GM23338 (cell line): ENCODE measurements around the gene SCAPER. TPM values are rescaled to one million over a fixed set of nuclear protein-coding genes. Genes with fewer than 3 reads are reported as not detected.

ENCODE experiments used
- ATAC-seq: fragments of 200-7000 bp; cut with Tn5 transposase; 3 replicates; pipeline ENCODE4 v1.9.1; 2020
- DNase-seq: peaks from one replicate; pipeline ENCODE4 v3.0.0-alpha.2; 2015; ENCODE audit warnings: low spot score
- H2AFZ ChIP-seq: fragments of 200-600 bp; sonication (generic); 2 replicates; pipeline ENCODE4 v1.8.0; 2016; ENCODE audit warnings: antibody characterized with exemption, mild to moderate bottlenecking, moderate library complexity
- H3F3A ChIP-seq: fragments of 200-600 bp; sonication (generic); replicated peaks from 2 replicates; pipeline ENCODE4 v1.8.0; 2017; ENCODE audit warnings: antibody characterized with exemption, mixed run types, low read depth
- H3K27ac ChIP-seq: fragments of 200-600 bp; sonication (generic); 2 replicates; pipeline ENCODE4 v1.6.1; 2016; ENCODE audit warnings: low read depth
- H3K27me3 ChIP-seq: fragments of 200-600 bp; sonication (generic); 2 replicates; pipeline ENCODE4 v1.8.0; 2016; ENCODE audit warnings: mild to moderate bottlenecking, mixed run types, moderate library complexity; ENCODE audit not compliant: insufficient read depth
- H3K36me3 ChIP-seq: fragments of 200-600 bp; sonication (generic); 2 replicates; pipeline ENCODE4 v1.8.0; 2016; ENCODE audit warnings: mild to moderate bottlenecking; ENCODE audit not compliant: insufficient read depth
- H3K4me1 ChIP-seq: fragments of 200-600 bp; sonication (generic); 2 replicates; pipeline ENCODE4 v1.8.0; 2016; ENCODE audit warnings: mild to moderate bottlenecking, moderate library complexity; ENCODE audit not compliant: insufficient read depth
- H3K4me2 ChIP-seq: fragments of 200-600 bp; sonication (generic); 2 replicates; pipeline ENCODE4 v1.7.1; 2017; ENCODE audit warnings: mixed run types
- H3K4me3 ChIP-seq: fragments of 200-600 bp; sonication (generic); 2 replicates; pipeline ENCODE4 v1.6.1; 2016; ENCODE audit warnings: mixed run types
- H3K79me2 ChIP-seq: fragments of 200-600 bp; sonication (generic); replicated peaks from 2 replicates; pipeline ENCODE4 v1.8.0; 2017; ENCODE audit warnings: mild to moderate bottlenecking; ENCODE audit not compliant: insufficient read depth
- H3K9me2 ChIP-seq: fragments of 200-600 bp; sonication (generic); 2 replicates; pipeline ENCODE4 v1.8.0; 2017; ENCODE audit not compliant: insufficient read depth
- H4K20me1 ChIP-seq: fragments of 200-600 bp; sonication (generic); replicated peaks from 2 replicates; pipeline ENCODE4 v1.8.0; 2017; ENCODE audit warnings: mild to moderate bottlenecking; ENCODE audit not compliant: insufficient read depth
- H3K27ac Mint-ChIP-seq: 2 replicates; pipeline ENCODE4 v1.8.0; 2020; ENCODE audit warnings: inconsistent platforms, mild to moderate bottlenecking, moderate library complexity, mixed read lengths
- H3K27me3 Mint-ChIP-seq: 3 replicates; pipeline ENCODE4 v1.8.0; 2022; ENCODE audit warnings: low read depth, mild to moderate bottlenecking, moderate library complexity, mixed read lengths, inconsistent platforms; ENCODE audit not compliant: insufficient read depth, poor library complexity
- H3K36me3 Mint-ChIP-seq: 3 replicates; pipeline ENCODE4 v1.8.0; 2021; ENCODE audit warnings: low read depth, mild to moderate bottlenecking, inconsistent platforms, moderate library complexity, mixed read lengths
- H3K4me1 Mint-ChIP-seq: 3 replicates; pipeline ENCODE4 v1.8.0; 2020; ENCODE audit warnings: mild to moderate bottlenecking, inconsistent platforms, mixed read lengths
- H3K4me3 Mint-ChIP-seq: 3 replicates; pipeline ENCODE4 v1.8.0; 2021; ENCODE audit warnings: moderate library complexity, mild to moderate bottlenecking, inconsistent platforms, mixed read lengths
- H3K9me3 Mint-ChIP-seq: 3 replicates; pipeline ENCODE4 v1.8.0; 2020; ENCODE audit warnings: moderate library complexity, mild to moderate bottlenecking, inconsistent platforms, mixed read lengths
- CREB1 ChIP-seq: fragments of 250-450 bp; sonication (Bioruptor Pico); IDR thresholded peaks from 2 replicates; pipeline ENCODE4 v1.5.0; 2020; ENCODE audit warnings: low read depth, mild to moderate bottlenecking, moderate library complexity
- EZH2 ChIP-seq: fragments of 200-600 bp; sonication (generic); IDR thresholded peaks from one replicate; pipeline ENCODE4 v1.8.0; 2017; ENCODE audit warnings: antibody characterized with exemption, mild to moderate bottlenecking, low read depth; ENCODE audit not compliant: unreplicated experiment
- NANOG ChIP-seq: IDR thresholded peaks from 2 replicates; pipeline ENCODE4 v1.6.1; 2016; ENCODE audit warnings: antibody characterized with exemption, borderline replicate concordance
- ZNF114 ChIP-seq: fragments of 250-450 bp; sonication (Bioruptor Pico); IDR thresholded peaks from 2 replicates; pipeline ENCODE4 v1.5.0; 2020; ENCODE audit warnings: mild to moderate bottlenecking, moderate library complexity
- polyA plus RNA-seq: library from polyadenylated mRNA; unstranded; fragments of >200 nt; fragmentation: Nextera tagmentation; extraction: Ambion mirVana; gene quantifications from 2 replicates; pipeline ENCODE4 v1.2.1, GENCODE V29; 2016
- total RNA-seq: library from RNA; depleted of rRNA; stranded (reverse); fragments of >200 nt; shearing (Covaris generic); gene quantifications from 2 replicates; pipeline ENCODE4 v1.2.3, GENCODE V29; 2014
- TF ChIP-seq, protein P1 (sequence below): fragments of 250-450 bp; sonication (Bioruptor Pico); IDR thresholded peaks from 2 replicates; pipeline ENCODE4 v1.5.0; 2020; ENCODE audit warnings: mild to moderate bottlenecking, moderate library complexity
- TF ChIP-seq, protein P2 (sequence below), 2 experiments: fragments of 200-600 bp in 1 of 2; sonication (generic) in 1 of 2; conservative IDR thresholded peaks; 2 replicates each; pipeline versions ENCODE4 v1.5.1 to v1.6.1; 2016 to 2017; ENCODE audit warnings: antibody characterized with exemption in 2 of 2, low read depth in 2 of 2, mild to moderate bottlenecking in 2 of 2, moderate library complexity in 1 of 2

The SCAPER gene
- total and polyA plus RNA-seq, 2 experiments from 2014 or later, result 9.1 to 17.6 TPM

- TF ChIP-seq, protein P1, sequence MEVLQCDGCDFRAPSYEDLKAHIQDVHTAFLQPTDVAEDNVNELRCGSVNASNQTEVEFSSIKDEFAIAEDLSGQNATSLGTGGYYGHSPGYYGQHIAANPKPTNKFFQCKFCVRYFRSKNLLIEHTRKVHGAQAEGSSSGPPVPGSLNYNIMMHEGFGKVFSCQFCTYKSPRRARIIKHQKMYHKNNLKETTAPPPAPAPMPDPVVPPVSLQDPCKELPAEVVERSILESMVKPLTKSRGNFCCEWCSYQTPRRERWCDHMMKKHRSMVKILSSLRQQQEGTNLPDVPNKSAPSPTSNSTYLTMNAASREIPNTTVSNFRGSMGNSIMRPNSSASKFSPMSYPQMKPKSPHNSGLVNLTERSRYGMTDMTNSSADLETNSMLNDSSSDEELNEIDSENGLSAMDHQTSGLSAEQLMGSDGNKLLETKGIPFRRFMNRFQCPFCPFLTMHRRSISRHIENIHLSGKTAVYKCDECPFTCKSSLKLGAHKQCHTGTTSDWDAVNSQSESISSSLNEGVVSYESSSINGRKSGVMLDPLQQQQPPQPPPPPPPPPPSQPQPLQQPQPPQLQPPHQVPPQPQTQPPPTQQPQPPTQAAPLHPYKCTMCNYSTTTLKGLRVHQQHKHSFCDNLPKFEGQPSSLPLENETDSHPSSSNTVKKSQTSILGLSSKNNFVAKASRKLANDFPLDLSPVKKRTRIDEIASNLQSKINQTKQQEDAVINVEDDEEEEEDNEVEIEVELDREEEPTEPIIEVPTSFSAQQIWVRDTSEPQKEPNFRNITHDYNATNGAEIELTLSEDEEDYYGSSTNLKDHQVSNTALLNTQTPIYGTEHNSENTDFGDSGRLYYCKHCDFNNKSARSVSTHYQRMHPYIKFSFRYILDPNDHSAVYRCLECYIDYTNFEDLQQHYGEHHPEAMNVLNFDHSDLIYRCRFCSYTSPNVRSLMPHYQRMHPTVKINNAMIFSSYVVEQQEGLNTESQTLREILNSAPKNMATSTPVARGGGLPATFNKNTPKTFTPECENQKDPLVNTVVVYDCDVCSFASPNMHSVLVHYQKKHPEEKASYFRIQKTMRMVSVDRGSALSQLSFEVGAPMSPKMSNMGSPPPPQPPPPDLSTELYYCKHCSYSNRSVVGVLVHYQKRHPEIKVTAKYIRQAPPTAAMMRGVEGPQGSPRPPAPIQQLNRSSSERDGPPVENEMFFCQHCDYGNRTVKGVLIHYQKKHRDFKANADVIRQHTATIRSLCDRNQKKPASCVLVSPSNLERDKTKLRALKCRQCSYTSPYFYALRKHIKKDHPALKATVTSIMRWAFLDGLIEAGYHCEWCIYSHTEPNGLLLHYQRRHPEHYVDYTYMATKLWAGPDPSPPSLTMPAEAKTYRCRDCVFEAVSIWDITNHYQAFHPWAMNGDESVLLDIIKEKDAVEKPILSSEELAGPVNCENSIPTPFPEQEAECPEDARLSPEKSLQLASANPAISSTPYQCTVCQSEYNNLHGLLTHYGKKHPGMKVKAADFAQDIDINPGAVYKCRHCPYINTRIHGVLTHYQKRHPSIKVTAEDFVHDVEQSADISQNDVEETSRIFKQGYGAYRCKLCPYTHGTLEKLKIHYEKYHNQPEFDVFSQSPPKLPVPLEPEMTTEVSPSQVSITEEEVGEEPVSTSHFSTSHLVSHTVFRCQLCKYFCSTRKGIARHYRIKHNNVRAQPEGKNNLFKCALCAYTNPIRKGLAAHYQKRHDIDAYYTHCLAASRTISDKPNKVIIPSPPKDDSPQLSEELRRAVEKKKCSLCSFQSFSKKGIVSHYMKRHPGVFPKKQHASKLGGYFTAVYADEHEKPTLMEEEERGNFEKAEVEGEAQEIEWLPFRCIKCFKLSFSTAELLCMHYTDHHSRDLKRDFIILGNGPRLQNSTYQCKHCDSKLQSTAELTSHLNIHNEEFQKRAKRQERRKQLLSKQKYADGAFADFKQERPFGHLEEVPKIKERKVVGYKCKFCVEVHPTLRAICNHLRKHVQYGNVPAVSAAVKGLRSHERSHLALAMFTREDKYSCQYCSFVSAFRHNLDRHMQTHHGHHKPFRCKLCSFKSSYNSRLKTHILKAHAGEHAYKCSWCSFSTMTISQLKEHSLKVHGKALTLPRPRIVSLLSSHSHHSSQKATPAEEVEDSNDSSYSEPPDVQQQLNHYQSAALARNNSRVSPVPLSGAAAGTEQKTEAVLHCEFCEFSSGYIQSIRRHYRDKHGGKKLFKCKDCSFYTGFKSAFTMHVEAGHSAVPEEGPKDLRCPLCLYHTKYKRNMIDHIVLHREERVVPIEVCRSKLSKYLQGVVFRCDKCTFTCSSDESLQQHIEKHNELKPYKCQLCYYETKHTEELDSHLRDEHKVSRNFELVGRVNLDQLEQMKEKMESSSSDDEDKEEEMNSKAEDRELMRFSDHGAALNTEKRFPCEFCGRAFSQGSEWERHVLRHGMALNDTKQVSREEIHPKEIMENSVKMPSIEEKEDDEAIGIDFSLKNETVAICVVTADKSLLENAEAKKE (CRISPR knock-in tag), result no peak
- TF ChIP-seq EZH2 (no peak), NANOG (no peak), CREB1 (CRISPR knock-in tag) (no peak), ZNF114 (no peak)
These were observed 67.7 kb downstream of the SCAPER start (continued) for GRCh38 chr15:76837474-76837873.

DNA sequence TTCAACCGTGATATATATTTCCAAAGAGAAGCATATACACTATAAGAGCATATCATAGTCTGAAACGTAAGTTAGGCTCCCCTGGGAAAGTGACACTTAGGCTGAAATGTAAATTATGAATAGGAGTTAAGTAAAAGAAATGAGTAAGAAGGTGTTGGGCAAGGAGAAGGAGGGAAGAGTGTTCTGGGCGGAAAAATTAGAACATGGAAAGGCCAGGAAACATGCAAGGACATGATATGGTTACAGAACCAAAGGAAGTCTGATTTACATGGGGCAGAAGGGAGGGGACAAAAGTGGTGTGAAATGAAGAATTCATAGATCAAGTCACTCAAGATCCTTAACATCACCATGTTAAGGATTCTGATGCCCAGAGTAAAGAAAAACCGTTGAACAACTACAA, 75.2 kb downstream of the SCAPER start:
- no peaks in the 10 kb centered on the region for H3K4me1 ChIP-seq
- H3K27ac ChIP-seq, result no peak overlapping the region
- H3K27me3 ChIP-seq, result no peaks in the 10 kb centered on the region
- no peak overlapping the region for H3K4me3 ChIP-seq
- ATAC-seq (no peak), DNase-seq (no peak)
- H3K4me2 ChIP-seq, result no peak overlapping the region
- TF ChIP-seq NANOG (no peak), ZNF114 (no peak), EZH2 (no peak)
- TF ChIP-seq, protein P2, sequence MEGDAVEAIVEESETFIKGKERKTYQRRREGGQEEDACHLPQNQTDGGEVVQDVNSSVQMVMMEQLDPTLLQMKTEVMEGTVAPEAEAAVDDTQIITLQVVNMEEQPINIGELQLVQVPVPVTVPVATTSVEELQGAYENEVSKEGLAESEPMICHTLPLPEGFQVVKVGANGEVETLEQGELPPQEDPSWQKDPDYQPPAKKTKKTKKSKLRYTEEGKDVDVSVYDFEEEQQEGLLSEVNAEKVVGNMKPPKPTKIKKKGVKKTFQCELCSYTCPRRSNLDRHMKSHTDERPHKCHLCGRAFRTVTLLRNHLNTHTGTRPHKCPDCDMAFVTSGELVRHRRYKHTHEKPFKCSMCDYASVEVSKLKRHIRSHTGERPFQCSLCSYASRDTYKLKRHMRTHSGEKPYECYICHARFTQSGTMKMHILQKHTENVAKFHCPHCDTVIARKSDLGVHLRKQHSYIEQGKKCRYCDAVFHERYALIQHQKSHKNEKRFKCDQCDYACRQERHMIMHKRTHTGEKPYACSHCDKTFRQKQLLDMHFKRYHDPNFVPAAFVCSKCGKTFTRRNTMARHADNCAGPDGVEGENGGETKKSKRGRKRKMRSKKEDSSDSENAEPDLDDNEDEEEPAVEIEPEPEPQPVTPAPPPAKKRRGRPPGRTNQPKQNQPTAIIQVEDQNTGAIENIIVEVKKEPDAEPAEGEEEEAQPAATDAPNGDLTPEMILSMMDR (conservative IDR thresholded peaks at IDR 0.05; ENCODE audit: low read depth in 2 of 2), result no peak
- Mint-ChIP-seq H3K27ac (no peak overlapping the region), H3K4me3 (no peak overlapping the region), H3K36me3 (no peaks in the 10 kb centered on the region), H3K27me3 (peaks cover 1% of the 10 kb centered on the region), H3K9me3 (no peaks in the 10 kb centered on the region), H3K4me1 (no peaks in the 10 kb centered on the region)
- no peak overlapping the region for H2AFZ ChIP-seq
- H3K79me2 ChIP-seq, result no peaks in the 10 kb centered on the region
- H4K20me1 ChIP-seq, result no peaks in the 10 kb centered on the region
- H3F3A ChIP-seq, result no peaks in the 10 kb centered on the region
- H3K9me2 ChIP-seq, result no peaks in the 10 kb centered on the region
- H3K36me3 ChIP-seq, result no peaks in the 10 kb centered on the region
